Neural progenitor cell (in vitro differentiated cells): ENCODE results near the gene OBI1. TPM values are rescaled to one million over a fixed set of nuclear protein-coding genes. Genes with fewer than 3 reads are reported as not detected.

Source experiments
- DNase-seq: peaks from one replicate; pipeline ENCODE4 v3.0.0-alpha.2; 2016; ENCODE audit warnings: low spot score
- H2AFZ ChIP-seq: fragments of 200-600 bp; sonication (generic); replicated peaks from 2 replicates; pipeline ENCODE4 v1.6.1; 2016; ENCODE audit warnings: antibody characterized with exemption
- H3F3A ChIP-seq: fragments of 200-600 bp; sonication (generic); 2 replicates; pipeline ENCODE4 v1.6.1; 2016; ENCODE audit warnings: antibody characterized with exemption, low read depth
- H3K27ac ChIP-seq: fragments of 200-600 bp; sonication (generic); 2 replicates; pipeline ENCODE4 v1.5.1; 2016; ENCODE audit warnings: mild to moderate bottlenecking
- H3K27me3 ChIP-seq: fragments of 200-600 bp; sonication (generic); 2 replicates; pipeline ENCODE4 v1.6.1; 2016; ENCODE audit warnings: mild to moderate bottlenecking, moderate library complexity
- H3K36me3 ChIP-seq: fragments of 200-600 bp; sonication (generic); 2 replicates; pipeline ENCODE4 v1.5.1; 2016
- H3K4me1 ChIP-seq: fragments of 200-600 bp; sonication (generic); 2 replicates; pipeline ENCODE4 v1.6.1; 2016; ENCODE audit warnings: mixed run types
- H3K4me2 ChIP-seq: fragments of 200-600 bp; sonication (generic); 2 replicates; pipeline ENCODE4 v1.6.1; 2016
- H3K4me3 ChIP-seq: fragments of 200-600 bp; sonication (generic); 2 replicates; pipeline ENCODE4 v1.5.1; 2016
- H3K79me2 ChIP-seq: fragments of 200-600 bp; sonication (generic); 2 replicates; pipeline ENCODE4 v1.6.1; 2016; ENCODE audit warnings: low read depth
- H3K9ac ChIP-seq: fragments of 200-600 bp; sonication (generic); 2 replicates; pipeline ENCODE4 v1.6.1; 2016
- H3K9me3 ChIP-seq: fragments of 200-600 bp; sonication (generic); 2 replicates; pipeline ENCODE4 v1.5.1; 2016; ENCODE audit warnings: low read depth
- H4K20me1 ChIP-seq: fragments of 200-600 bp; sonication (generic); 2 replicates; pipeline ENCODE4 v1.6.1; 2016; ENCODE audit warnings: low read depth
- H3K27ac Mint-ChIP-seq: 3 replicates; pipeline ENCODE4 v1.8.0; 2021; ENCODE audit warnings: mixed read lengths
- H3K27me3 Mint-ChIP-seq: 2 replicates; pipeline ENCODE4 v1.8.0; 2022; ENCODE audit warnings: low read depth, mild to moderate bottlenecking, inconsistent platforms, moderate library complexity, mixed read lengths; ENCODE audit not compliant: insufficient read depth
- H3K36me3 Mint-ChIP-seq: 3 replicates; pipeline ENCODE4 v1.8.0; 2021; ENCODE audit warnings: mixed read lengths
- H3K4me1 Mint-ChIP-seq: 3 replicates; pipeline ENCODE4 v1.8.0; 2021; ENCODE audit warnings: mixed read lengths
- H3K4me3 Mint-ChIP-seq: 3 replicates; pipeline ENCODE4 v1.8.0; 2021; ENCODE audit warnings: mild to moderate bottlenecking, moderate library complexity, mixed read lengths
- H3K9me3 Mint-ChIP-seq: 3 replicates; pipeline ENCODE4 v1.8.0; 2020; ENCODE audit warnings: mixed read lengths
- EZH2 ChIP-seq: fragments of 200-600 bp; sonication (generic); IDR thresholded peaks from 2 replicates; pipeline ENCODE4 v1.6.1; 2017; ENCODE audit warnings: antibody characterized with exemption, mild to moderate bottlenecking, moderate library complexity
- EZH2phosphoT487 ChIP-seq: fragments of 200-600 bp; sonication (generic); IDR thresholded peaks from 2 replicates; pipeline ENCODE4 v1.6.1; 2017; ENCODE audit warnings: antibody characterized with exemption
- total RNA-seq: library from RNA; depleted of rRNA; stranded (reverse); fragments of >200 nt; gene quantifications from 2 replicates; pipeline ENCODE4 v1.2.3, GENCODE V29; 2015; ENCODE audit warnings: low replicate concordance
- TF ChIP-seq, protein P1 (sequence below): fragments of 200-600 bp; sonication (generic); IDR thresholded peaks from 2 replicates; pipeline ENCODE4 v1.5.1; 2017; ENCODE audit warnings: antibody characterized with exemption, mild to moderate bottlenecking

OBI1 gene
- total RNA-seq, 1 donor from 2014 or later, result 36.9 TPM

DNA sequence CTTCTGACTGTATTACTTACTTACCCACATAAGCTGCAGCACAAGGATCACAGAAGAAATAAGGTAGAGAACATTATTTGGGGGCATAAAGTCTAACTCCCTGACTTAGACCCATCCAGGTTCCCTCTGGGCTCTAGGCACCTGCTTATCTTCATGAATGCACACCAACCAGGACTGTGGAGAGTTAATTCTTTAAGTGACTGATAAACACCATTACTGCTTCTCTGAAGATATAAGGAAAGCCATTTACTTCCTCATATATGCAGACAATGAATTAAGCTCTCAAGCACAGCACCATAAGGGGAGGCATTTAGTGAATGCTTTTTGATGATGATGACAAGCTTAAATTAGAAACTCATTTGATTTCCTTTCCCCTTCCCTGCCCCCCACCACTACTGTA, 22.5 kb downstream of the OBI1 start:
- Histone ChIP-seq H3F3A (no peaks in the 10 kb centered on the region), H3K79me2 (no peaks in the 10 kb centered on the region), H3K36me3 (peaks cover 8% of the 10 kb centered on the region), H4K20me1 (no peaks in the 10 kb centered on the region), H3K4me3 (no peak overlapping the region), H3K4me1 (no peaks in the 10 kb centered on the region), H3K9ac (no peak overlapping the region), H3K9me3 (no peaks in the 10 kb centered on the region), H3K4me2 (no peak overlapping the region), H2AFZ (no peak overlapping the region), H3K27ac (no peak overlapping the region), H3K27me3 (no peaks in the 10 kb centered on the region)
- H3K4me3 Mint-ChIP-seq, result no peak overlapping the region
- H3K27me3 Mint-ChIP-seq, result peaks cover 2% of the 10 kb centered on the region
- no peaks in the 10 kb centered on the region for H3K4me1 Mint-ChIP-seq
- H3K9me3 Mint-ChIP-seq, result peaks cover 3% of the 10 kb centered on the region
- no peak for TF ChIP-seq EZH2
- TF ChIP-seq EZH2phosphoT487, result no peak
- no peak for DNase-seq
- peaks cover 48% of the 10 kb centered on the region for H3K36me3 Mint-ChIP-seq
- H3K27ac Mint-ChIP-seq, result no peak overlapping the region

- H3K4me3 ChIP-seq, result no peak overlapping the region
- Mint-ChIP-seq H3K36me3 (peaks cover 44% of the 10 kb centered on the region), H3K4me1 (no peaks in the 10 kb centered on the region), H3K4me3 (no peak overlapping the region), H3K27ac (no peak overlapping the region), H3K27me3 (peaks cover 2% of the 10 kb centered on the region), H3K9me3 (no peaks in the 10 kb centered on the region)
- H3F3A ChIP-seq, result no peaks in the 10 kb centered on the region
- no peaks in the 10 kb centered on the region for H3K4me1 ChIP-seq
- peaks cover 5% of the 10 kb centered on the region for H3K36me3 ChIP-seq
- H4K20me1 ChIP-seq, result no peaks in the 10 kb centered on the region
- DNase-seq, result no peak
- no peak for TF ChIP-seq EZH2
- H3K27ac ChIP-seq, result no peak overlapping the region
- no peak overlapping the region for H3K4me2 ChIP-seq
- no peaks in the 10 kb centered on the region for H3K27me3 ChIP-seq
- H2AFZ ChIP-seq, result no peak overlapping the region
- H3K9ac ChIP-seq, result no peak overlapping the region
- no peaks in the 10 kb centered on the region for H3K79me2 ChIP-seq
- no peaks in the 10 kb centered on the region for H3K9me3 ChIP-seq
Observed at GRCh38 chr13:78632996-78633395, 26.0 kb downstream of the OBI1 start.

DNA sequence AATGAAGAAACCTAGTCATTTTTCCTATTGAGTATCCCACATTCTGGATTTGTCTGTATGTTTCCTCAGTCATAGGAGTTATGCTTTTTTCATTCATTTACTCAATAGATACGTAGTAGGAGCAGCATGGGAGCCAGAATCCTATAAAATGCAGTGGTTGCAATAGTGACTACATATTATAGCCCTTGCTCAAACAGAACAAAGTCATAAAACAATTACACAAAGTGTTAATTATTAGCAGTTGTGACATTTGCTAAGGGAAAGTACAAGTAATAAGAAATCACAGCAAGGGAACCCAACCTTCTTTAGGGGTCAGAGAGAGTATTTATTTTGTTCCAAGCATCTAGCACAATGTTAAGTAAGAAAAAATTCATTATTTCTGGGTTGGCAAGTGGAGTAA, 27.9 kb downstream of the OBI1 start:
- Histone ChIP-seq H3K9me3 (no peaks in the 10 kb centered on the region), H3K9ac (no peak overlapping the region), H3K4me2 (no peak overlapping the region), H3K79me2 (no peaks in the 10 kb centered on the region), H3K4me1 (no peaks in the 10 kb centered on the region), H2AFZ (no peak overlapping the region), H4K20me1 (no peaks in the 10 kb centered on the region), H3K27me3 (no peaks in the 10 kb centered on the region), H3K36me3 (peaks cover 5% of the 10 kb centered on the region), H3K4me3 (no peak overlapping the region), H3K27ac (no peak overlapping the region), H3F3A (no peaks in the 10 kb centered on the region)
- Mint-ChIP-seq H3K9me3 (no peaks in the 10 kb centered on the region), H3K27me3 (peaks cover 2% of the 10 kb centered on the region), H3K36me3 (peaks cover 49% of the 10 kb centered on the region), H3K27ac (no peak overlapping the region), H3K4me3 (no peak overlapping the region), H3K4me1 (no peaks in the 10 kb centered on the region)
- no peak for DNase-seq
- TF ChIP-seq, protein P1, sequence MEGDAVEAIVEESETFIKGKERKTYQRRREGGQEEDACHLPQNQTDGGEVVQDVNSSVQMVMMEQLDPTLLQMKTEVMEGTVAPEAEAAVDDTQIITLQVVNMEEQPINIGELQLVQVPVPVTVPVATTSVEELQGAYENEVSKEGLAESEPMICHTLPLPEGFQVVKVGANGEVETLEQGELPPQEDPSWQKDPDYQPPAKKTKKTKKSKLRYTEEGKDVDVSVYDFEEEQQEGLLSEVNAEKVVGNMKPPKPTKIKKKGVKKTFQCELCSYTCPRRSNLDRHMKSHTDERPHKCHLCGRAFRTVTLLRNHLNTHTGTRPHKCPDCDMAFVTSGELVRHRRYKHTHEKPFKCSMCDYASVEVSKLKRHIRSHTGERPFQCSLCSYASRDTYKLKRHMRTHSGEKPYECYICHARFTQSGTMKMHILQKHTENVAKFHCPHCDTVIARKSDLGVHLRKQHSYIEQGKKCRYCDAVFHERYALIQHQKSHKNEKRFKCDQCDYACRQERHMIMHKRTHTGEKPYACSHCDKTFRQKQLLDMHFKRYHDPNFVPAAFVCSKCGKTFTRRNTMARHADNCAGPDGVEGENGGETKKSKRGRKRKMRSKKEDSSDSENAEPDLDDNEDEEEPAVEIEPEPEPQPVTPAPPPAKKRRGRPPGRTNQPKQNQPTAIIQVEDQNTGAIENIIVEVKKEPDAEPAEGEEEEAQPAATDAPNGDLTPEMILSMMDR, result no peak
- TF ChIP-seq EZH2phosphoT487 (no peak), EZH2 (no peak)

DNA sequence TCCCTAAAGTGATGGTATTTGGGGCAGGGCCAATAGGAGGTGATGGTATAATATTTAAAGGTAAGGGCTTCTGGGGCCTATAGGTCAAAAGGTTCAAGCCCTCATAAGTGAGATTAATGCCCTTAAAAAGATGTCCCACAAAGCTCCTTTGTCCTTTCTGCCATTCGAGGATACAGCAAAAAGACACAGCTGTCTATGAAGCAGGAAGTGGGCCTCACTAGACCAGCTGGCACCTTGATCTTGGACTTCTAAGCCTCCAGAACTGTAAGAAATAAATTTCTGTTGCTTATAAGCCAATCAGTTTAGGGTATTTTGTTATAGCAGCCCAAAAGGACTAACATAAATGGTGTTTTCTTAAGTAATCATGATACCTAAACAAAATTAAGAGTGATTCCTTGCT, 28.4 kb downstream of the OBI1 start:
- Histone ChIP-seq H3K9me3 (no peaks in the 10 kb centered on the region), H3K27me3 (no peaks in the 10 kb centered on the region), H4K20me1 (no peaks in the 10 kb centered on the region), H3K36me3 (peaks cover 5% of the 10 kb centered on the region), H3K4me1 (no peaks in the 10 kb centered on the region), H3K79me2 (no peaks in the 10 kb centered on the region), H3F3A (no peaks in the 10 kb centered on the region), H3K9ac (no peak overlapping the region), H3K4me3 (no peak overlapping the region), H2AFZ (no peak overlapping the region), H3K4me2 (no peak overlapping the region), H3K27ac (no peak overlapping the region)
- H3K27me3 Mint-ChIP-seq, result peaks cover 2% of the 10 kb centered on the region
- H3K36me3 Mint-ChIP-seq, result peaks cover 48% of the 10 kb centered on the region
- no peak overlapping the region for H3K4me3 Mint-ChIP-seq
- DNase-seq, result no peak
- H3K9me3 Mint-ChIP-seq, result no peaks in the 10 kb centered on the region
- TF ChIP-seq, protein P1, result no peak
- TF ChIP-seq EZH2 (no peak), EZH2phosphoT487 (no peak)
- no peaks in the 10 kb centered on the region for H3K4me1 Mint-ChIP-seq
- no peak overlapping the region for H3K27ac Mint-ChIP-seq
